B cell (primary cell): ENCODE data around the gene RALGAPA2.

ENCODE experiments used
- EZH2 ChIP-seq: IDR thresholded peaks from 2 replicates; pipeline ENCODE4 v1.6.1; 2012; ENCODE audit warnings: borderline replicate concordance, low read depth, mild to moderate bottlenecking, moderate library complexity, low read length; ENCODE audit not compliant: insufficient read depth, poor library complexity, severe bottlenecking
- TF ChIP-seq, protein P1 (sequence below): fragments of 200-600 bp; IDR thresholded peaks from one replicate; pipeline ENCODE4 v1.8.0; 2022; ENCODE audit warnings: antibody characterized with exemption, mild to moderate bottlenecking

DNA sequence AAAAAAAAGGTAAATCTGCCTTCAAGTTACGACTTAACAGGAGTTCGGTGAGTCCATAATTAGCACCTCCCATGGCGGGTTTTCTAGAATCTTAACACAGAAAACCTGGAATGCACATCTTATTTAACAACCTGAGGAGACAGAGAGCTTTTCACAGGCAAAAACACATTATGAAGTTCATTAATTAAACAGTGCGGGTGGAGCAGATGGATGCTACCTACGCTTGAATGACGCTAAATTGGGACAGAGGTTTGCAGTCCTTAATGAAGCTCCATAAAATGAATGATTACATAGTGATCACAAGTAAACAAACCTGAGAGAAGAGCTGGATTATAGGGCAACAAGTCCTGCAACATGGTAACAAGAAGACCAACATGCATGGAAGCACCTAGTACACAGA, 263.6 kb downstream of the RALGAPA2 start:
- TF ChIP-seq, protein P1, sequence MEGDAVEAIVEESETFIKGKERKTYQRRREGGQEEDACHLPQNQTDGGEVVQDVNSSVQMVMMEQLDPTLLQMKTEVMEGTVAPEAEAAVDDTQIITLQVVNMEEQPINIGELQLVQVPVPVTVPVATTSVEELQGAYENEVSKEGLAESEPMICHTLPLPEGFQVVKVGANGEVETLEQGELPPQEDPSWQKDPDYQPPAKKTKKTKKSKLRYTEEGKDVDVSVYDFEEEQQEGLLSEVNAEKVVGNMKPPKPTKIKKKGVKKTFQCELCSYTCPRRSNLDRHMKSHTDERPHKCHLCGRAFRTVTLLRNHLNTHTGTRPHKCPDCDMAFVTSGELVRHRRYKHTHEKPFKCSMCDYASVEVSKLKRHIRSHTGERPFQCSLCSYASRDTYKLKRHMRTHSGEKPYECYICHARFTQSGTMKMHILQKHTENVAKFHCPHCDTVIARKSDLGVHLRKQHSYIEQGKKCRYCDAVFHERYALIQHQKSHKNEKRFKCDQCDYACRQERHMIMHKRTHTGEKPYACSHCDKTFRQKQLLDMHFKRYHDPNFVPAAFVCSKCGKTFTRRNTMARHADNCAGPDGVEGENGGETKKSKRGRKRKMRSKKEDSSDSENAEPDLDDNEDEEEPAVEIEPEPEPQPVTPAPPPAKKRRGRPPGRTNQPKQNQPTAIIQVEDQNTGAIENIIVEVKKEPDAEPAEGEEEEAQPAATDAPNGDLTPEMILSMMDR: no peak
- TF ChIP-seq EZH2: no peak
